Subcutaneous adipose tissue (tissue), 4 donors: ENCODE data around the gene WFDC2. TPM values are rescaled to one million over a fixed set of nuclear protein-coding genes. Genes with fewer than 3 reads are reported as not detected.

Experiments used
- total RNA-seq, 4 donors: library from RNA; depleted of rRNA; stranded (reverse); fragments of >200 nt; gene quantifications; one replicate each; pipeline ENCODE4 v1.1.0, GENCODE V29; 2016
- TF ChIP-seq, protein P1 (sequence below): fragments of 450-650 bp; IDR thresholded peaks from one replicate; pipeline ENCODE4 v1.5.1; 2016; ENCODE audit warnings: low read depth, mild to moderate bottlenecking, control low read depth, antibody characterized with exemption, moderate library complexity

Gene WFDC2
- total RNA-seq, 4 donors from 2014 or later, result 2.6 TPM; not detected in 3

GRCh38 chr20:45485388-45485787, 15.8 kb downstream of the WFDC2 start:
- TF ChIP-seq, protein P1, sequence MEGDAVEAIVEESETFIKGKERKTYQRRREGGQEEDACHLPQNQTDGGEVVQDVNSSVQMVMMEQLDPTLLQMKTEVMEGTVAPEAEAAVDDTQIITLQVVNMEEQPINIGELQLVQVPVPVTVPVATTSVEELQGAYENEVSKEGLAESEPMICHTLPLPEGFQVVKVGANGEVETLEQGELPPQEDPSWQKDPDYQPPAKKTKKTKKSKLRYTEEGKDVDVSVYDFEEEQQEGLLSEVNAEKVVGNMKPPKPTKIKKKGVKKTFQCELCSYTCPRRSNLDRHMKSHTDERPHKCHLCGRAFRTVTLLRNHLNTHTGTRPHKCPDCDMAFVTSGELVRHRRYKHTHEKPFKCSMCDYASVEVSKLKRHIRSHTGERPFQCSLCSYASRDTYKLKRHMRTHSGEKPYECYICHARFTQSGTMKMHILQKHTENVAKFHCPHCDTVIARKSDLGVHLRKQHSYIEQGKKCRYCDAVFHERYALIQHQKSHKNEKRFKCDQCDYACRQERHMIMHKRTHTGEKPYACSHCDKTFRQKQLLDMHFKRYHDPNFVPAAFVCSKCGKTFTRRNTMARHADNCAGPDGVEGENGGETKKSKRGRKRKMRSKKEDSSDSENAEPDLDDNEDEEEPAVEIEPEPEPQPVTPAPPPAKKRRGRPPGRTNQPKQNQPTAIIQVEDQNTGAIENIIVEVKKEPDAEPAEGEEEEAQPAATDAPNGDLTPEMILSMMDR, result no peak

DNA sequence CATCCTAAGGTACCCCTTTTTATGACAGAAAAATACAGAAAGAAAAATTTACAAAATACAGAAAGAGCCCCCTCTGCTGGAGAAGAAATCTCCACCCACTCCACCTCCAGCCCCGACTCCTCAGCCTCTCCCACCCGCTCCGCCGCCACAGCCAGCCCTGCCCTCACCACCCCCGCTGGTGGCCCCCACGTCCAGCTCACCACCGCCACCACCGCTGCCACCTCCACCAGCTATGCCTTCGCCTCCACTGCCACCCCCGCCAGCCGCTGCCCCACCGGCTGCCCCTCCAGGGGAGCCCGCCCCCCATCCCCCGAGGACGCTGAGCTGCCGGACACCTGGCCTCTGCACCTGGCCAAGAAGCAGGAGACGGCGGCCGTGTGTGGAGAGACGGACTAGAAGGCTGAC, 17.7 kb downstream of the WFDC2 start:
- TF ChIP-seq, protein P1, result no peak

DNA sequence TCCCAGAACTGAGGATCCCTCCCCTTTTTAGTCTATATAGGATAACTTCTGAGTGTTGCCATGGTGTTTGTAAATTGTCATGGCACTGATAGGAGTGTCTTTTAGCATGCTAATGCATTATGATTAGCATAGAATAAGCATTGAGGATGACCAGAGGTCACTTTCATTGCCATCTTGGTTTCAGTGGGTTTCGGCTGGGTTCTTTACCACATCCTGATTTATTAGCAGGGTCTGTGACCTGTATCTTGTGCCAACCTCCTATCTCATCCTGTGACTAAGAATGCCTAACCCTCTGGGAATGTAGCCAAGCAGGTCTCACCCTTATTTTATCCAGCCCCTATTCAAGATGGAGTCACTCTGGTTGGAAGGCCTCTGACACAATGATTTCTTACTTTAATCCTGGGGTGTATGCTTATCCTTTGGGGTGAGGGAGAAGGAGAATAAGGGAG, 19.6 kb downstream of the WFDC2 start:
- TF ChIP-seq, protein P1, result no peak

DNA sequence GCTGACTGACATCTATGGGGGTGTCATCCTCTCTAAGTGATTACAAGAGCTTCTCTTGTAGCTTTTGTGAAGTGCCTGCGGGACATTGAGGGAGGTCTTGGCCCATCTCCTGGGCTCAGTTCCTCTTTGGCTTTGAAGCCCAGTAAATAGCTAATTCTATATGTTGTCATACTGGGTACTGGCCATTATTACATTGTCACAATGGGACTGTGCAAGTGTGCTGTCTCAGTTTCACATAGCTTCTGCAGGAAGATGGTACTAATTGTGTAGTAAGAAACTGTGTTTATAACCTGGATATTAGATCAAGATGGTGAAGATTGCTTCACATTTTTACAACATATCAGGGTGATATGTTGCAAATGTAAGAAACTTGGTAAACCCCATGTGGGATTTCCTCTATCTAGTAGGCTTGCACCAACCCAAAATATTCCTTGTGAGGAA, 26.0 kb downstream of the WFDC2 start:
- TF ChIP-seq, protein P1, result no peak

DNA sequence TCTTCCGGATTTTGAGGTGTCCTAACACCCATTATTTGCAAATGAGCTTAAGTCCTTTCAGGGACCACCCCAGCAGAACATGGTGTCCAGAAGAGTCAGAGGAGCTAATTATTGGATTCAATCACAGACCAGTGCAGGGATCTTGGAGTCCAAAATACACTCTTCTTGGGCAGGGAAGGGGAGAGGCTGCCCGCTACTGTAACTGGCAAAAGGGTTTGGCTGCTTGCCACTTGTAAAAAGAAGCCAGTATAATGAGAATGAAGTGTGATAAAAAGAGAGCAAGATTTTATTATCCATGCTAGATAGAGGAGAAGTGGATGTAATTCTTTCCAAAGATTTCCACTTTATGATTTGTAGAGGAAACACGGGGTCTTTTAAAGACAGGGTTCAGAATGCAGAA, 26.6 kb downstream of the WFDC2 start:
- TF ChIP-seq, protein P1, result no peak

DNA sequence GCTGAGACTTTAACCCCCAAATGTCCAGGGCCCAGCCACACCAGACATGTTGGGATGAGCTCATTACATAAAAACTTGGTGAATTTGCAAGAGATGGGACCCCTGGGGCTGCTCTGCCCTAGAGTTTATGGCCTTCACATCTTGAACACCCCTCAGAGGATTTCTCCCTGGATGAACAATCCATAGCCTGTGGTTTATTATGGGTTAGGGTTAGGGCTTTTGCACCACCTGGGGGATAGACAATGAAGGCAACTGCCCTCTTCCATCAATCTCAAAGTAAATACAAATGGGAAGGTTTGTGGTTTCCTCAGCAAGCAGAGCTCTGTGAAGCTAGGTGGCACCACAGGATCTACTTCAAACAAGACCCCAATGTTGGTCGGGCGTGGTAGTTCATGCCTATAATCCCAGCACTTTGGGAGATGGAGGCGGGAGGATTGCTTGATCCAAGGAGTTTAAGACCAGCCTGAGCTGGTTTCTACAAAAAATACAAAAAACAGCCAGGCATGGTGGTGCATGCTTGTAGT, 28.5 kb downstream of the WFDC2 start:
- TF ChIP-seq, protein P1, result no peak

DNA sequence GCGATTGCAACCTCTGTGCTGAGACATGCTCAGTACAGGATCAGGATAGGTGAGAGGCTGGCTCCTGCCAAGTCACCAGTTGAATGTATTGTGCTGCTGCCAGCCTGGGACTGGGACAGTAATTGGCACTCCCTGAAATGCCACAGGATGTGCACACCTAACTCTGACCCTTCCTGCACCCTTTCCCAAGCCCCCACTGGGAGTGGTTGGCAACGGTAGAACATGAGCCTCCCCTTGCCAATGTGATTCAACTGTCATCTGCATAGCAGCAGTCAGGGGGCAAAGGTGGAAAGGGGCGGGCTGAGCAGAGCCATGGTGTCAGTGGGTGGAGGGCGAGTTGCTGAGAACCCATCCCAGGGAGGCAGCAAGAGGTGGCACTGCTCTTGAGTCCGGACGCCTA, 30.5 kb downstream of the WFDC2 start:
- TF ChIP-seq, protein P1, result no peak
